Esophagus muscularis mucosa (tissue), 4 donors: ENCODE measurements around the gene DMXL1. TPM values are rescaled to one million over a fixed set of nuclear protein-coding genes. Genes with fewer than 3 reads are reported as not detected.

Experiments
- DNase-seq: peaks from one replicate; pipeline ENCODE4 v3.0.0-alpha.2; 2017; ENCODE audit errors: extremely low spot score
- H3K27ac ChIP-seq, 4 donors: fragments of 200-600 bp; sonication (generic); replicated peaks in 1 of 4; 1 replicate in 3 of 4; 2 replicates in 1 of 4; pipeline ENCODE4 v1.5.1; 2016 to 2019; ENCODE audit warnings: mild to moderate bottlenecking in 1 of 4
- H3K27me3 ChIP-seq, 4 donors: fragments of 200-600 bp; sonication (generic); one replicate each; pipeline versions ENCODE4 v1.5.1 to v1.6.0; 2016 to 2019
- H3K36me3 ChIP-seq, 4 donors: fragments of 200-600 bp; sonication (generic); one replicate each; pipeline ENCODE4 v1.5.1; 2016 to 2019
- H3K4me1 ChIP-seq, 4 donors: fragments of 200-600 bp; sonication (generic); one replicate each; pipeline ENCODE4 v1.5.1; 2016 to 2019
- H3K4me3 ChIP-seq, 4 donors: fragments of 200-600 bp; sonication (generic); 1 replicate in 2 of 4; 2 replicates in 2 of 4; pipeline ENCODE4 v1.5.1; 2016 to 2019; ENCODE audit warnings: mild to moderate bottlenecking in 4 of 4, moderate library complexity in 1 of 4
- H3K9me3 ChIP-seq, 4 donors: fragments of 200-600 bp; sonication (generic); 1 replicate in 3 of 4; 2 replicates in 1 of 4; pipeline ENCODE4 v1.5.1; 2016 to 2019
- CTCF ChIP-seq, 3 experiments: fragments of 200-600 bp in 2 of 3; fragments of 450-650 bp in 1 of 3; sonication (generic) in 2 of 3; IDR thresholded peaks; one replicate each; pipeline ENCODE4 v1.5.1; 2017 to 2019; ENCODE audit warnings: antibody characterized with exemption in 3 of 3, mild to moderate bottlenecking in 2 of 3, moderate library complexity in 1 of 3
- EP300 ChIP-seq: sonication (generic); formaldehyde crosslinking; IDR thresholded peaks from one replicate; pipeline ENCODE4 v1.6.1; 2017; ENCODE audit warnings: antibody characterized with exemption
- POLR2A ChIP-seq: fragments of 450-650 bp; IDR thresholded peaks from one replicate; pipeline ENCODE4 v1.6.1; 2017; ENCODE audit warnings: antibody characterized with exemption, moderate library complexity, mild to moderate bottlenecking, low read depth
- POLR2AphosphoS5 ChIP-seq, 2 donors: sonication (generic); formaldehyde crosslinking; IDR thresholded peaks; one replicate each; pipeline ENCODE4 v1.6.1; 2017; ENCODE audit warnings: antibody characterized with exemption in 2 of 2
- WGBS: methylation state at CpG from one replicate; pipeline ENCODE4 v1.1.5; 2018; 5-methylcytosine and 5-hydroxymethylcytosine counted together
- intact Hi-C: fragments of 100-400 bp; cut with DNase I; formaldehyde crosslinking; loops from one replicate; pipeline ENCODE4 v1.15.1; 2023
- total RNA-seq, 4 donors: library from RNA; depleted of rRNA; stranded (reverse); fragments of >200 nt; gene quantifications; one replicate each; pipeline versions ENCODE4 v1.1.0 to v1.2.1, GENCODE V29; 2016

Gene DMXL1, protein sequence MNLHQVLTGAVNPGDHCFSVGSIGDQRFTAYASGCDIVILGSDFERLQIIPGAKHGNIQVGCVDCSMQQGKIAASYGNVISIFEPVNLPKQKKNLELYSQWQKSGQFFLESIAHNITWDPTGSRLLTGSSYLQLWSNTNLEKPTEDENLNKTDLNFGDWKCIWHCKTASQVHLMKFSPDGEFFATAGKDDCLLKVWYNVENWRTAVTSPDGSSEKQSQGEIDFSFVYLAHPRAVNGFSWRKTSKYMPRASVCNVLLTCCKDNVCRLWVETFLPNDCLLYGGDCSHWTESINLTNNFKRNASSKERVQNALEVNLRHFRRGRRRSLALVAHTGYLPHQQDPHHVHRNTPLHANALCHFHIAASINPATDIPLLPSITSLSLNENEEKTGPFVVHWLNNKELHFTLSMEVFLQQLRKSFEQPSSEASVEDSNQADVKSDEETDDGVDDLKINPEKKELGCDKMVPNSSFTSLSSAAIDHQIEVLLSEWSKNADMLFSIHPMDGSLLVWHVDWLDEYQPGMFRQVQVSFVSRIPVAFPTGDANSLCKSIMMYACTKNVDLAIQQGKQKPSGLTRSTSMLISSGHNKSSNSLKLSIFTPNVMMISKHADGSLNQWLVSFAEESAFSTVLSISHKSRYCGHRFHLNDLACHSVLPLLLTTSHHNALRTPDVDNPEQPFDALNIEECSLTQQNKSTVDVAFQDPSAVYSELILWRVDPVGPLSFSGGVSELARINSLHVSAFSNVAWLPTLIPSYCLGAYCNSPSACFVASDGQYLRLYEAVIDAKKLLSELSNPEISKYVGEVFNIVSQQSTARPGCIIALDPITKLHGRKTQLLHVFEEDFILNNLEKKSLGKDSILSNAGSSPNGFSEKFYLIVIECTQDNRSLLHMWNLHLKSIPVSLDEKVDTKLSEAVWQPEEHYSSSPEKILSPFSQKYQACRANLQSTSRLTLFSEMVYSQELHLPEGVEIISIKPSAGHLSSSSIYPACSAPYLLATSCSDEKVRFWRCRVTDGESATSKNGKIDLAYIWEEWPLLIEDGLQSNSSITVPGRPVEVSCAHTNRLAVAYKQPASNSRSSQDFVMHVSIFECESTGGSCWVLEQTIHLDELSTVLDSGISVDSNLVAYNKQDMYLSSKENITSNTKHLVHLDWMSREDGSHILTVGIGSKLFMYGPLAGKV (N-terminal part only)
- 10 to 100 TPM; 36.3 to 65.6 (median 39.9) TPM for total RNA-seq

- Histone ChIP-seq H3K4me1 (peaks cover 21 to 46% (median 35%) of the 10 kb centered on the region in 4 donors), H3K9me3 (no peaks in the 10 kb centered on the region), H3K27ac (peak within 1 kb of the TSS; percentile 96 to 99 (median 98)), H3K4me3 (peak within 1 kb of the TSS; percentile 84 to 97 (median 95)), H3K36me3 (no peaks in the 10 kb centered on the region), H3K27me3 (no peaks in the 10 kb centered on the region)
- no peak for TF ChIP-seq CTCF (IDR thresholded peaks at IDR 0.05)
- TF ChIP-seq POLR2A, result peak; percentile 78
- no peak for TF ChIP-seq EP300
- TF ChIP-seq POLR2AphosphoS5 (IDR thresholded peaks at IDR 0.05), result peak; percentile 80 to 93
- intact Hi-C loops, result loop anchor here (2.0 to 10.0 kb wide), 3 partner anchors 82 to 344 kb away; partner anchors contain the start of gene DTWD2
- DNase-seq, result peak; percentile 100
- WGBS, result under 1% methylated on average over 33 of the region's 68 CpGs
These were observed at the start of gene DMXL1 for GRCh38 chr5:119070828-119071560. Gene DMXL1, plus strand, starts transcription at chr5:119071087. Its CDS starts 483 bp downstream, at chr5:119071570.

- H3K27me3 ChIP-seq, result no peaks in the 10 kb centered on the region
- DNase-seq, result no peak
- intact Hi-C loops, result no loop called here
- H3K4me3 ChIP-seq, result no peak overlapping the region
- no peaks in the 10 kb centered on the region for H3K36me3 ChIP-seq
- WGBS, result 88% methylated on average over 3 of the region's 3 CpGs
- H3K9me3 ChIP-seq, result peaks cover 0 to 10% (median 8%) of the 10 kb centered on the region in 4 donors
- H3K27ac ChIP-seq, result no peak overlapping the region
- no peaks in the 10 kb centered on the region for H3K4me1 ChIP-seq
- TF ChIP-seq EP300 (no peak), CTCF (IDR thresholded peaks at IDR 0.05) (no peak), POLR2AphosphoS5 (IDR thresholded peaks at IDR 0.05) (no peak), POLR2A (no peak)
These were observed 49.6 kb upstream of the DMXL1 start for GRCh38 chr5:119021149-119021732.

DNA sequence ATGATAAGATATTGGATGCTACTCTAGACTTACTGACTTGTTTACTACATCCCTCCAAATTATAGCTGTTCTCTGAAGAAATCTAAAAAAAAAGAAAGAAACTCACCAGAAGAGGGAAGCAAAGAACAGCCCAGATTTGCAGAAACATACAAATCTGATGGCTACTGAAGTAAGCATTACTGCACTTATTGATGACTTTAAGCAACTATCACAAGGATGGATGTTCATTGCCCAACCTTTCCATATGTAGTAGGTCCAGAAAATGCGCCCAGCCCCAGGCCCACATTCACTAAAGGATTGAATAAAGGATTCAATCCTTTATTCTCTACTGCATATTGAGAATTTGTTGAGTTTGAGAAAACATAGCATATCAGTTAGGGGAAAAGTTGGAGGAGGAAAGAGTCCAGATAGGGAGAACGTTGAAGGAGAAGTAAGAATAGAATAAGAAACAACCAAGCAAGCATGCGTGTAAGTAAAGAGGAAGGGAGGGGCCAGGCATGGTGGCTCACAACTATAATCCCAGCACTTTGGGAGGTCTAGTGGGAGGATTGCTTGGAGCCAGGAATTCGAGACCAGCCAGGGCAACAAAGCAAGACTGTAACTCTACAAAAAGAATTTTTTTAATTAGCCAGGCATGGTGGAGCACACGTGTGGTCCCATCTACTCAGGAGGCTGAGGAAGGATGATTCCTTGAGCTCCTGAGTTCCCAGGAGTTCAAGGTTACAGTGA is 48.7 kb upstream of the DMXL1 start:
- TF ChIP-seq CTCF (IDR thresholded peaks at IDR 0.05), result peak in 2 of 3 experiments; percentile 16 to 30
- no peak for TF ChIP-seq POLR2A
- no peak for TF ChIP-seq POLR2AphosphoS5 (IDR thresholded peaks at IDR 0.05)
- intact Hi-C loops, result no loop called here
- Histone ChIP-seq H3K4me3 (no peak overlapping the region), H3K36me3 (no peaks in the 10 kb centered on the region), H3K4me1 (no peaks in the 10 kb centered on the region), H3K27me3 (no peaks in the 10 kb centered on the region), H3K9me3 (peaks cover 0 to 10% (median 8%) of the 10 kb centered on the region in 4 donors), H3K27ac (no peak overlapping the region)
- WGBS, result 61% methylated on average over 5 of the region's 5 CpGs
- no peak for DNase-seq
